Natural killer cell (primary cell): ENCODE measurements around the gene SIRPD. TPM values are rescaled to one million over a fixed set of nuclear protein-coding genes. Genes with fewer than 3 reads are reported as not detected.

Experiments used
- ATAC-seq, 3 donors: fragments of 150-1000 bp in 2 of 3; fragments of 200-7000 bp in 1 of 3; cut with Tn5 transposase; 1 replicate in 1 of 3; 2 replicates in 2 of 3; pipeline ENCODE4 v1.10.0; 2021; ENCODE audit warnings: mild to moderate bottlenecking in 2 of 3, moderate library complexity in 2 of 3
- DNase-seq, 2 donors: peaks; one replicate each; pipeline versions ENCODE4 v3.0.0 to v3.0.0-alpha.2; 2013 to 2021; ENCODE audit warnings: mixed read lengths in 1 of 2
- H3K27ac ChIP-seq: one replicate; pipeline ENCODE4 v1.5.1; 2013; ENCODE audit warnings: mild to moderate bottlenecking, low read length
- H3K27me3 ChIP-seq: one replicate; pipeline ENCODE4 v1.6.1; 2013; ENCODE audit warnings: low read length; ENCODE audit not compliant: control insufficient read depth, insufficient read depth
- H3K36me3 ChIP-seq: one replicate; pipeline ENCODE4 v1.6.1; 2013; ENCODE audit warnings: low read length; ENCODE audit not compliant: control insufficient read depth, insufficient read depth
- H3K4me1 ChIP-seq: one replicate; pipeline ENCODE4 v1.6.1; 2013; ENCODE audit warnings: low read length; ENCODE audit not compliant: control insufficient read depth, insufficient read depth
- H3K4me3 ChIP-seq: one replicate; pipeline ENCODE4 v1.5.1; 2013; ENCODE audit warnings: low read length
- H3K9me3 ChIP-seq: one replicate; pipeline ENCODE4 v1.6.1; 2013; ENCODE audit warnings: low read length; ENCODE audit not compliant: control insufficient read depth, insufficient read depth
- H3K27ac Mint-ChIP-seq, 2 donors: one replicate each; pipeline ENCODE4 v1.8.0; 2022; ENCODE audit warnings: mild to moderate bottlenecking in 2 of 2, mixed read lengths in 2 of 2, moderate library complexity in 1 of 2
- H3K27me3 Mint-ChIP-seq, 2 donors: one replicate each; pipeline ENCODE4 v1.8.0; 2022; ENCODE audit warnings: low read depth in 2 of 2, mixed read lengths in 2 of 2
- H3K36me3 Mint-ChIP-seq: one replicate; pipeline ENCODE4 v1.8.0; 2022; ENCODE audit warnings: mixed read lengths
- H3K4me1 Mint-ChIP-seq, 2 donors: one replicate each; pipeline ENCODE4 v1.8.0; 2022; ENCODE audit warnings: mixed read lengths in 2 of 2
- H3K4me3 Mint-ChIP-seq: one replicate; pipeline ENCODE4 v1.8.0; 2022; ENCODE audit warnings: mild to moderate bottlenecking, moderate library complexity, mixed read lengths
- H3K9me3 Mint-ChIP-seq, 2 donors: one replicate each; pipeline ENCODE4 v1.8.0; 2022; ENCODE audit warnings: mixed read lengths in 2 of 2
- CTCF ChIP-seq: fragments of 200-600 bp; IDR thresholded peaks from one replicate; pipeline ENCODE4 v1.8.0; 2022; ENCODE audit warnings: antibody characterized with exemption
- WGBS: methylation state at CpG from one replicate; pipeline ENCODE4 v1.1.7; 2013; ENCODE audit warnings: missing lambda C conversion rate; ENCODE audit not compliant: insufficient coverage; 5-methylcytosine and 5-hydroxymethylcytosine counted together
- intact Hi-C: fragments of 100-400 bp; cut with micrococcal nuclease; formaldehyde crosslinking; loops from one replicate; pipeline ENCODE4 v1.14.2; 2022
- total RNA-seq, 4 donors: library from RNA; stranded (reverse); fragments of 120-200 nt in 1 of 4; gene quantifications; one replicate each; pipeline versions ENCODE4 v1.2.3 to v1.2.4, GENCODE V29; 2013 to 2022

SIRPD gene
- total RNA-seq, 3 donors from 2014 or later (not counting 1 experiment from before 2014, with no cell fraction given): not detected

- H3K4me3 Mint-ChIP-seq: no peak overlapping the region
- Histone ChIP-seq H3K9me3 (no peaks in the 10 kb centered on the region), H3K27me3 (no peaks in the 10 kb centered on the region), H3K4me1 (no peaks in the 10 kb centered on the region), H3K4me3 (no peak overlapping the region), H3K36me3 (no peaks in the 10 kb centered on the region), H3K27ac (no peak overlapping the region)
- WGBS: 82% methylated on average over 5 of the region's 5 CpGs
- H3K4me1 Mint-ChIP-seq: no peaks in the 10 kb centered on the region
- ATAC-seq: no peak
- no peak overlapping the region for H3K27ac Mint-ChIP-seq
- DNase-seq: no peak
- intact Hi-C loops: no loop called here
- H3K27me3 Mint-ChIP-seq: peaks cover 19 to 22% of the 10 kb centered on the region in 2 donors
- TF ChIP-seq CTCF: no peak
- no peaks in the 10 kb centered on the region for H3K36me3 Mint-ChIP-seq
- H3K9me3 Mint-ChIP-seq: no peaks in the 10 kb centered on the region
Measured at GRCh38 chr20:1517010-1517409, 40.5 kb downstream of the SIRPD start.

GRCh38 chr20:1513801-1514200 is 43.7 kb downstream of the SIRPD start:
- WGBS: 86% methylated on average over 1 of the region's 1 CpG
- ATAC-seq: no peak

GRCh38 chr20:1509237-1509636 is 48.3 kb downstream of the SIRPD start:
- intact Hi-C loops: no loop called here
- H3K27ac ChIP-seq: no peak overlapping the region
- Mint-ChIP-seq H3K4me1 (no peaks in the 10 kb centered on the region), H3K27me3 (peaks cover 24 to 45% of the 10 kb centered on the region in 2 donors), H3K9me3 (no peaks in the 10 kb centered on the region), H3K36me3 (no peaks in the 10 kb centered on the region), H3K27ac (no peak overlapping the region), H3K4me3 (no peak overlapping the region)
- H3K9me3 ChIP-seq: no peaks in the 10 kb centered on the region
- WGBS: 33% methylated on average over 9 of the region's 9 CpGs
- ATAC-seq: no peak
- TF ChIP-seq CTCF: peak; percentile 12
- no peaks in the 10 kb centered on the region for H3K36me3 ChIP-seq
- H3K4me3 ChIP-seq: no peak overlapping the region
- no peaks in the 10 kb centered on the region for H3K4me1 ChIP-seq
- H3K27me3 ChIP-seq: no peaks in the 10 kb centered on the region
- peak in 1 of 2 donors; percentile 56 for DNase-seq

More at GRCh38 chr20:1513801-1514200, 43.7 kb downstream of the SIRPD start:
- H3K4me1 Mint-ChIP-seq: no peaks in the 10 kb centered on the region
- Histone ChIP-seq H3K4me1 (no peaks in the 10 kb centered on the region), H3K27me3 (no peaks in the 10 kb centered on the region), H3K4me3 (no peak overlapping the region), H3K36me3 (no peaks in the 10 kb centered on the region), H3K9me3 (no peaks in the 10 kb centered on the region), H3K27ac (no peak overlapping the region)
- peaks cover 22 to 28% of the 10 kb centered on the region in 2 donors for H3K27me3 Mint-ChIP-seq
- H3K36me3 Mint-ChIP-seq: no peaks in the 10 kb centered on the region
- no peaks in the 10 kb centered on the region for H3K9me3 Mint-ChIP-seq
- DNase-seq: no peak
- TF ChIP-seq CTCF: no peak
- H3K4me3 Mint-ChIP-seq: no peak overlapping the region
- intact Hi-C loops: no loop called here
- H3K27ac Mint-ChIP-seq: no peak overlapping the region

GRCh38 chr20:1508574-1508973 is 48.9 kb downstream of the SIRPD start:
- TF ChIP-seq CTCF: no peak
- intact Hi-C loops: no loop called here
- H3K36me3 ChIP-seq: no peaks in the 10 kb centered on the region
- no peaks in the 10 kb centered on the region for H3K4me1 ChIP-seq
- Mint-ChIP-seq H3K27ac (no peak overlapping the region), H3K27me3 (peaks cover 22 to 48% of the 10 kb centered on the region in 2 donors), H3K36me3 (peaks cover 2% of the 10 kb centered on the region), H3K4me1 (peaks cover 2% of the 10 kb centered on the region in 2 donors), H3K4me3 (no peak overlapping the region), H3K9me3 (no peaks in the 10 kb centered on the region)
- H3K9me3 ChIP-seq: no peaks in the 10 kb centered on the region
- no peak for ATAC-seq
- no peaks in the 10 kb centered on the region for H3K27me3 ChIP-seq
- DNase-seq: no peak
- no peak overlapping the region for H3K4me3 ChIP-seq
- H3K27ac ChIP-seq: no peak overlapping the region
